ENCODE data around the gene BRAT1. TPM values are rescaled to one million over a fixed set of nuclear protein-coding genes. Genes with fewer than 3 reads are reported as not detected.

Gene BRAT1
- total RNA-seq, 1 experiment from 2014 or later, result 39.0 TPM

DNA sequence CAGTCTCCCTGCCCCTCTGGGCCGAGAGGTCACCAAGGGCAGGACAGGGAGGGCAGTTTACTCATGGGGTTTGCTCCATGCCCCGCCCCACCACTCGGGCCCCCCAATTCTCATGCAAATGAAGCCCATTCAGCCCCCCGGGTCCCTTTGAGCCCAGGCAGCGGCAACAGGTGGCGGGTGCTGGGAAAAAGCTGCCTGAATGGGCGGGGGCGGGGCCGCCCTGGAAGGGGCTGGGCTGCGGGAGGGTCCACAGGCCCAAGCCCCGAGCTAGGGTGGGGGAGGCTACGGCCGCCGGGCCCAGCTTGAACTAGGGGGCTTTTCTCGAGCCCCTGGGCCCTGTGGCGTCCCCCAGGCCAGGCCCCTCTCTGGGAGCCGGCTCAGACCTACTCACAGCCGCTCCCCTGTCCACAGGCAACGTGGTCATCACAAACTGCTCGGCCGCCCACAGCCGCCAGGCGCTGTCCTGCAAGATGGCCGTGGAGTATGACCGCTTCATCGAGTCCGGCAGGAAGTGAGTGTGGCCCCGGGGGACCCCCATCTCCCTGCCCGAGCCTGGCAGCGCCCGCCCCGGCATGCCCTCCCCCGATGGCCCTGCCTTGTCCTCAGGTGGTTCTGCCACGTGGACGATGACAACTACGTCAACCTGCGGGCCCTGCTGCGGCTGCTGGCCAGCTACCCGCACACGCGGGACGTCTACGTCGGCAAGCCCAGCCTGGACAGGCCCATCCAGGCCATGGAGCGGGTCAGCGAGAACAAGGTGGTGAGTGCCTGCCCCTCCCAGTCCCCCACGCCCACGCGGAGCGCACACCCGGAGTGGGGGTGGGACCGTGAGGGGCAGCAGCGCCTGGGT, 30.3 kb downstream of the BRAT1 start:
- no peak for DNase-seq (ENCODE audit: low read depth)

DNA sequence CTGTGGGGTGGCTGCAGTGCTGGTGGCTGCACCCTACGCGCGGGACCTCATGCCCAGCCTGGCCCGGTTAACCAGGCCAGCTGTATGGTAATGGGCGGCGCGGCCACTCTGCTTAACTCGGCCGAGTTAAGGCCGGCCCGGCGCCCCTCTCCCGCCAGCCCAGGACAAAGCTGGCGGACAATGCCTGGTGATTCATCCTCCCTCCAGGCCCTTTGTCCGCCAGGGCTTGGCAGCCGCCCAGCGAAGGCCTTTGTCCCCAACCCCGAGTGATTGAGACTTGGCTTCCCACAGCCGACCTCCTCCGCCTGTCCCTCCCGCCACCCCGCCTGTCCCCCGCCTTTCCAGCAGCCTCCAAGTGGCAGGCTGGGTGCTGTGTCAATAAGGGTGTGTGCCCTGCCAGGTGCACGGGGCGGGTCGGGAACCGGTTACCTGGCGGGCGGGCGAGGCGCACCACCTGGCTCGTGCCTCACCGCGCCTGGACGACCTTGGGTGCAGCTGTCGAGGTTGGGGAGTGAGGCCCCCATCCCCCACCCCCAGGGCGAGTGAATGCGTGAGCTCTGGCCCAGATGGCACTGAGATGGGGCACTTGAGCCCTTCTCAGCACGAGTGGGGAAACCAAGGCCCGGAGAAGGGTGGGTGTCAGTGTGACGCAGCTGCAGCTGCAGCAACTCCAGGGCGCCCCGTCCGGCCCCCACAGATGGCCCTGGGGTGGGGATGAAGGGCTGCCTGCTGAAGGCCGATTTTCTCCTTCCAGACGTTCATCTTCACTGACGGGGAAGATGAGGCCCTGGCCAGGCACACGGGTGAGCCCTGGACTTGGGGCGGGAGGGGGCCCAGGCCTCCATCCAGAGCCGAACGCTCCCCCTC, 31.1 kb downstream of the BRAT1 start:
- DNase-seq (ENCODE audit: low read depth), result peak; percentile 91

- no peak for DNase-seq (ENCODE audit: low read depth)
Observed at GRCh38 chr7:2523461-2523936, 31.8 kb downstream of the BRAT1 start.

DNA sequence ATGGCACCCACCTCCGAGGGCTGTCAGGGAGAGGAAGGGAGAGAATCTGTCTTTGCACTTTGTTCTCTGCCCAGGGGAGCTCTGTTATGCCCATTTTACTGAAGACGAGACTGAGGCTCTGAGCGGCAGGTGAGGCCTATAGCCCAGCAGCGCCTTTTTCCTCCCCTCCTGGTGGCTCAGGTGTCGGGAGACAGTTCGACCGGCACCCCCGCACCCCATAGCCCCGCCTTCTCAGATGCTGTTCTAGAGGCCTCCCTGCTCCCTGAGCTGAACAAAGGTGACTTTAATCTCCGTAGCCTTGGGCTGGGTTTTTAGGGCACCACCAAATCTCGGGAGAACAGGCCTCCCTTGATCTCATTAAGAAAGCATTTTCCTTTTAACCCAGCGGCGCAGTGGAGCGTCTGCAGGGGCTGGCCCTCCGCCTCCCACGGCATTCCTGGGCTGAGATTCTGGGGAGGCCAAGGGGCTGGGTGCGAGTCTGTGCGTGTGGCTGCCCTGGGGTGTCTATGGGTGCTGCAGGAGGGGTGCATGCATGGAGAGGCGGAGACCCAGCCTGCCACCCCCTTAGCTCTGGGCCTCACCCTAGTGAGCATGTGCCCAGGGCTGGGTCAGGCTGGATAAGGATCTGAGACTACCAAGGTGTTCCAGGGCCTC, 32.4 kb downstream of the BRAT1 start:
- peak; percentile 89 for DNase-seq (ENCODE audit: low read depth)

GRCh38 chr7:2521952-2522591, 33.3 kb downstream of the BRAT1 start:
- peak; percentile 89 for DNase-seq (ENCODE audit: low read depth)

- DNase-seq (ENCODE audit: low read depth), result peak; percentile 37
Observed at GRCh38 chr7:2521341-2521745, 34.0 kb downstream of the BRAT1 start.

- DNase-seq (ENCODE audit: low read depth), result peak; percentile 74
Observed at GRCh38 chr7:2520761-2521290, 34.5 kb downstream of the BRAT1 start.

GRCh38 chr7:2520131-2520760, 35.1 kb downstream of the BRAT1 start:
- DNase-seq (ENCODE audit: low read depth), result peak; percentile 74

- DNase-seq (ENCODE audit: low read depth), result peak; percentile 88
Observed at GRCh38 chr7:2519119-2519930, 36.0 kb downstream of the BRAT1 start, which contains the start of gene LFNG. LFNG (plus strand) TSS chr7:2519774; CDS start chr7:2519862, 88 bp downstream.

GRCh38 chr7:2518737-2519118, 36.6 kb downstream of the BRAT1 start:
- DNase-seq (ENCODE audit: low read depth), result no peak

- DNase-seq (ENCODE audit: low read depth), result no peak
Observed at GRCh38 chr7:2517678-2518507, 37.4 kb downstream of the BRAT1 start.

DNA sequence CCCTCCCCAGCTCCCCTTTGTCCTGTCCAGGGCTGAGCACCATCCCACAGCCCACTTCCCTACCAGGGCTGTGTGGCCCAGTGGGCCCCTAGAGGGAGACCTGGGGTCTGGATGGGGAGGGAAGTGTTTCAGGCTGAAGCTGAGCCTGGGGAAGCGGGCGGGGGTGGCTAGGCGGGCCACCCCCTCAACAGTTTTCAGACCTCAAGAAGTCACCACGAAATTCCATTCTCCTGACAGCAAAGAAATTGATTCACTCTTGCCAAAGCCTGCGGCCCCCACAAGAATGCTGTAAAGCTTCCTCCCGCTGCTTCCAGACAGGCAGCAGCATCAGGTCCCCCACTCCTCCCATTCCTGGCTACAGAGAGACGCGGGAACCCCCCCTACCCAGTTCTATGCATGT, 38.3 kb downstream of the BRAT1 start:
- peak; percentile 95 for DNase-seq (ENCODE audit: low read depth)

GRCh38 chr7:2516194-2516555, 39.1 kb downstream of the BRAT1 start:
- no peak for DNase-seq (ENCODE audit: low read depth)

DNA sequence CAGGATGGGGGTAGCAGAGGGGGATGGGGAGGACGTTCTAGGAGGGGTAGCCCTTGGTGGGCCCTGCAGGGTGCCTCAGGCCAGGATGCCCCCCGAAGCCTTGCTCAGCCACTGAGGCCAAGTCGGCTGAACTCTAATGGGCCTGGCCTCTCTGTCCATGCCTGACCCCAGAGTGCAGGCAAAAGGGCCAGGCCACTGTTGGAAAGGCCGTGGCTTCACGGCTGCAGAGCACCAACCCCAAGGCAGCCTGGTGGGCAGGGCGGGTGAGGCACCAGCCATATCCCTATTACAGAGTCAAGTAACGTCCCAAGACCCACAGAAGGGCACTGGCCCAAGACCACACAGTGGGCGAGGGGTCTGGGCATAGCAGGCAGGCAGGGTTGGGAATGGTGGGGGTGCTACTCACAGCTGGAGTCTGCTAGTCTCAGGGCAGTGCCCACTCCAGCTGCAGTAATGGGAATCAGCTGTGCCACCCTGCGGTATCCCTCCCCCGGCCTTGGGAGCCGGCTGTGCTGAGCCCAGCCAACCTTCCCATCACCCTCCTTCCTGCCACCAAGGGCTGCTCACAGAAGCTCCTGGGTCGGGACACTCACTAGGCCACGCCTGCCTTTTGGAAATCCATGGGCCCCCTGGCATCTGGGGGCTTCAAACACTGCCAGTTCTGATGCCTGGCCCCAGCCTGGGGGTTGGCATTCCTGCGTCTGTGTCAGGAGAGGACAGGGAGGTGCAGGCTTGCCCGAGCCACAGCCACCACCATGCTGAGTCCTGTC, 39.7 kb downstream of the BRAT1 start:
- DNase-seq (ENCODE audit: low read depth), result no peak

DNA sequence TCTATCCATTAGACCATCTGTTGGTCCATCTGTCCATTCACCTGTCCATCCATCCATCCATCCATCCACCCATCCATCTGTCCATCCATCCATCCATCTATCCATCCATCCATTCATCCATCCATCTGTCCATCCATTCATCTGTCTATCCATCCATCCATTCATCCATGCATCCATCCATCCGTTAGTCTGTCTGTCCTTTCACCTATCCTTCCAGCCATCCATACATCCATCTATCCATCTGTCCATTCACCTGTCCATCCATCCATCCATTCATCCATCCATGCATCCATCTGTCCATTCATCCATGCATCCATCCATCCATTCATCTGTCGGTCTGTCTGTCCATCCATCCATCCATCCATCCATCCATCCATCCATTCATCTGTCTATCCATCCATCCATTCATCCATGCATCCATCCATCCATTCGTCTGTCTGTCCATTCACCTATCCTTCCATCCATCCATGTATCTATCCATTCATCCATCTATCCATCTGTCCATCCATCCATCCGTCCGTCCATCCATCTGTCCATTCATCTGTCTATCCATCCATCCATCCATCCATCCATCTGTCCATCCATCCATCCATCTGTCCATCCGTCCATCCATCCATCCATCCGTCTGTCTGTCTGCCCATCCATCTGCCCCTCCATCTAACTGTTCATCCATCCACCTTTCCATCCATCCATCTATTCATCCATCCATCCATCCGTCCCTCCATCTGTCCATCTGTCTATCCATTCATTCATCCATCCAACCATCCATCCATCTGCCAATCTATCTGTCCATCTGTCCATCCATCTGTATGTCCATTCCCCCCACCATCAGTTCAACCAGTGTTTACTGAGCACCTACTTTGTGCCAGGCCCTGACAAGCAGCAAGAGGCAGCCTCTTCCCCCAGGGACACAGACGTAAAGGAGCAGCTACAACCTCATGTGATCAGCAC, 40.6 kb downstream of the BRAT1 start:
- DNase-seq (ENCODE audit: low read depth), result no peak

DNA sequence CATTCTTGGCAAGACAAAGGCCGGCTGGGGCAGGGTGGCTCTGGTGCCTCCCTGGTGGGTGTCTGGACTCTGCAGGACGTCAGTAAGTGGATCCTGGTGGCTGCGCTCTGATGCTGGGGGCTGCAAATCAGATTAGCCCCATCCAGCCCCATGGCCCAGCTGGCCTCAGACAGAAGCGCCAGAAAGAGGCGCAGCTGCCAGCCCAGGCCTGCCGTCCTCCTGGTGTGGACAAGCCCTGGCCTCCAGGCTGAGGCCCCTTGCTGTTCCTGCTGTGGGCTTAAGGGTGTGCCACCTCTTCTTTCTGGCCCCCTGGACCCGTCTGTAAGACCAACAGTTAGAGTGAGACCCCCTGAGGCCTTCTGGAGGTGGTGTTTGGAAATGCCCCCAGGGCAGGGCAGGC, 41.6 kb downstream of the BRAT1 start:
- no peak for DNase-seq (ENCODE audit: low read depth)

DNA sequence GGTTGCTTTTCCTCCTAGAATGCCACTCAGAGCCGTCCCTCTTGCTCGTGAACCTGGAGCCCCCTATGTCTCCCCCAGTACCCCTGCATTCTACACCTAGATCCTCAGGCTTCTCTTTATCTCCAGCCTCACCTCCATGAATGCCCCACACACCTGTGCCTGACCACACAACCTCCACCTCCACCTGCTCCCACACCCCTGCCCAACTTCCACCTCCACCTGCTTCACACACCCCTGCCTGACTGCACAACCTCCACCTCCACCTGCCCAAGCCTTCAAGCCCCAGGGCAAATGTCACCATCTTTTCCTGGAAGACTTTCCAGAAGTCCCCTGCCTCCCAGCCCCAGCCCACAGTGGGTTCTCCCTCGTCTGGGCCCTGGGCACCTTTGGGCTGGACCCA, 42.6 kb downstream of the BRAT1 start:
- no peak for DNase-seq (ENCODE audit: low read depth)
